Activated gamma-delta T cell (primary cell): ENCODE measurements around the gene CUEDC1.
"Not testable (repeated sequence)": the region's sequence is repeated elsewhere in the genome, so short reads cannot be mapped to it uniquely, and the experiment has no call there.

Source experiments
- DNase-seq: peaks from one replicate; lab custom pipeline; 2025; lab: John Stamatoyannopoulos, UW

CUEDC1 gene

GRCh38 chr17:57984936-57985674 is 29.9 kb upstream of the CUEDC1 start:
- no peak for DNase-seq

- no peak for DNase-seq
Measured at GRCh38 chr17:57984261-57984890, 29.2 kb upstream of the CUEDC1 start.

GRCh38 chr17:57983446-57983845 is 28.2 kb upstream of the CUEDC1 start:
- no peak for DNase-seq

GRCh38 chr17:57982452-57983170 is 27.4 kb upstream of the CUEDC1 start:
- no peak for DNase-seq

- no peak for DNase-seq
Measured at GRCh38 chr17:57980522-57980921, 25.3 kb upstream of the CUEDC1 start.

- DNase-seq = no peak
Measured at GRCh38 chr17:57979076-57979475, 23.9 kb upstream of the CUEDC1 start.

- no peak for DNase-seq
Measured at GRCh38 chr17:57976594-57976993, 21.4 kb upstream of the CUEDC1 start.

- DNase-seq = no peak
Measured at GRCh38 chr17:57975044-57975443, 19.8 kb upstream of the CUEDC1 start.

GRCh38 chr17:57974053-57974824 is 19.0 kb upstream of the CUEDC1 start:
- DNase-seq = not testable (repeated sequence)

- no peak for DNase-seq
Measured at GRCh38 chr17:57972151-57972550, 16.9 kb upstream of the CUEDC1 start.

- no peak for DNase-seq
Measured at GRCh38 chr17:57971572-57971971, 16.4 kb upstream of the CUEDC1 start.

- DNase-seq = no peak
Measured at GRCh38 chr17:57970710-57971109, 15.5 kb upstream of the CUEDC1 start.

GRCh38 chr17:57968456-57968855 is 13.2 kb upstream of the CUEDC1 start:
- DNase-seq = no peak

- DNase-seq = no peak
Measured at GRCh38 chr17:57966875-57967274, 11.7 kb upstream of the CUEDC1 start.

GRCh38 chr17:57966246-57966645 is 11.0 kb upstream of the CUEDC1 start:
- DNase-seq = no peak

GRCh38 chr17:57965521-57966160 is 10.4 kb upstream of the CUEDC1 start:
- no peak for DNase-seq

- no peak for DNase-seq
Measured at GRCh38 chr17:57963149-57963511, 7.9 kb upstream of the CUEDC1 start.

GRCh38 chr17:57962279-57963148 is 7.3 kb upstream of the CUEDC1 start:
- no peak for DNase-seq

GRCh38 chr17:57959929-57960328 is 4.7 kb upstream of the CUEDC1 start:
- DNase-seq = no peak

- not testable (repeated sequence) for DNase-seq
Measured at GRCh38 chr17:57958391-57958790, 3.2 kb upstream of the CUEDC1 start.

- DNase-seq = no peak
Measured at GRCh38 chr17:57957886-57958285, 2.7 kb upstream of the CUEDC1 start.
